GM12892 (cell line): ENCODE measurements around the gene DDX60.
"Not testable (repeated sequence)": the region's sequence is repeated elsewhere in the genome, so short reads cannot be mapped to it uniquely, and the experiment has no call there.

Experiments
- DNase-seq: peaks from one replicate; pipeline ENCODE4 v3.0.0; 2011; ENCODE audit not compliant: insufficient read length
- FAIRE-seq: peaks from 2 replicates; lab custom pipeline; 2011; peaks lifted over from hg19 to GRCh38; lab: Jason Lieb, UNC
- POLR2A ChIP-seq: IDR thresholded peaks from 2 replicates; pipeline ENCODE4 v1.6.1; 2011; ENCODE audit warnings: low read depth, low read length, control low read depth
- POLR2AphosphoS5 ChIP-seq: IDR thresholded peaks from 2 replicates; pipeline ENCODE4 v1.6.1; 2011; ENCODE audit warnings: low read depth, low read length, control low read depth
- TAF1 ChIP-seq: IDR thresholded peaks from 2 replicates; pipeline ENCODE4 v1.6.1; 2011; ENCODE audit warnings: low read depth, mild to moderate bottlenecking, control low read depth, low read length, borderline replicate concordance

The DDX60 gene

GRCh38 chr4:168241953-168242352 lies 76.6 kb downstream of the DDX60 start:
- FAIRE-seq = no peak
- no peak for TF ChIP-seq TAF1
- DNase-seq = no peak

DNA sequence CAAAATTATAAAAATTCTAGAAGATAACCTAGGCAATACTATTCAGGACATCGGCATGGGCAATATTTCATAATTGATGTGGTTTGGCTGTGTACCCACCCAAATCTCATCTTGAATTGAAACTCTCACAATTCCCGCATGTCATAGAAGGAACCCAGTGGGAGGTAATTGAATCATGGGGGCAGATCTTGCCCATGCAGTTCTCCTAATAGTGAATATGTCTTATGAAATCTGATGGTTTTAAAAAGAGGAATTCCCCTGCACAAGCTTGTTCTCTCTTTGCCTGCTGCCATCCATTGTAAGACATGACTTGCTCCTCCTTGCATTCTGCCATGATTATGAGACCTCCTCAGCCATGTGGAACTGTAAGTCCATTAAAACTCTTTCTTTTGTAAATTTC lies 77.7 kb downstream of the DDX60 start:
- FAIRE-seq = no peak
- TF ChIP-seq TAF1 = no peak
- no peak for TF ChIP-seq POLR2A
- TF ChIP-seq POLR2AphosphoS5 = no peak
- no peak for DNase-seq

DNA sequence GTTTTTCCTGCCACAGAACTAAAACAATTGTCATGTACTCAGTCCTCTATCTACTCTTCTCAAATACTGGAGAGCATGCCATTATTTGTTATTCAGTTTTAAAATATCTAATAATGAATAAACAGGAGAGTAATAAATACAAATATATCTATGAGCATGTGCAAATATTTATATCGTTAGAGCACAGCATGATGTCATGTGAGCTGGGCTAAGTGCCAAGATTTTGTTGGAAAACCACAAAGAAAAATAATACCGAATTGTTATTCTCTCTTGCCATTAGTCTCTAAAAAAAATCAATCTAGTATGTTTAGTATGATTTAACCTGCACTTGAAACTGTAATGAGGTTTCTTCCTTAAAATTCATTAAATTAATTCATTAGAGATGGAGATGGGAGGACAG lies 97.3 kb downstream of the DDX60 start:
- TF ChIP-seq POLR2A (no peak), TAF1 (no peak), POLR2AphosphoS5 (no peak)
- no peak for FAIRE-seq

DNA sequence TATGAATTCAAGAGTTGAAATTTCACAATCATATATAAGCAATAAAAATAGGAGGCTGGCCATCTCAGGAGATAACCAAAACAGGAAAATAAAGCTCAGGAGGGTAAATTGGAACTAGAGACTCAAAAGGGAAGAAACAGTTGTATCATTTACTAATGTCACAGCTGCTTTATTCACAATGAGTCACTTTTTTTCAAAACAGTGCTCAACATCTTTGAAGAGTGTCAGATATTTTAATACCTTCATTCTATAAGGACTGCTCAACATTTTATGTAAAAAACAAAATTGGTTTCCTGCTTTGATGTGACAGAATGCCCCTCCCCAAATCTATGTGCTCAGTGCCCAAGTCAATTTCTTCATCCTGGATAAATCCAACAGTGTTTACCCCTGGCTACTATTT lies 97.7 kb downstream of the DDX60 start:
- TF ChIP-seq TAF1 (no peak), POLR2AphosphoS5 (no peak), POLR2A (no peak)
- no peak for FAIRE-seq

More for the DNA sequence above, 97.3 kb downstream of the DDX60 start:
- DNase-seq = no peak

DNA sequence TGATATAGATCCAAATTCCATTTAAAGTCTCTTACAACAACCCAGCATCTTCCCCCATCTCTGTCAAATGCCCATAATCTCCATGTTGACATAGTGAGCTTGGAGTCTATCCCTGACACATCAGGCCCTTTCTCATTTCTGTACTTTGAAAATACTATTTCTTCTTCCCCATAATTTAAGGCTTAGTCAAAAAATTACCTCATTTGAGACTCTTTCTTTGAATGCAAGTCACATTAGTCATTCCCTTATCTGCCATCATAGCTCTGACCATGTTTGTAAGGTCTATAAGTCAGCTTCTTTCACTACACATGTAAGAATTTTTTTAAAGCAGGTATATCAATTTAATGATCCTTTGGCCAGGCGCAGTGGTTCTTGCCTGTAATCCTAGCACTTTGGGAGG lies 99.9 kb downstream of the DDX60 start:
- no peak for DNase-seq
- TF ChIP-seq POLR2AphosphoS5 (no peak), POLR2A (no peak), TAF1 (no peak)
- no peak for FAIRE-seq

More for the DNA sequence above, 97.7 kb downstream of the DDX60 start:
- no peak for DNase-seq

GRCh38 chr4:168213511-168213910 lies 105.0 kb downstream of the DDX60 start:
- not testable (repeated sequence) for DNase-seq, FAIRE-seq

- TF ChIP-seq POLR2AphosphoS5 (no peak), POLR2A (no peak), TAF1 (no peak)
- FAIRE-seq (no peak), DNase-seq (no peak)
These were observed 105.9 kb downstream of the DDX60 start for GRCh38 chr4:168212656-168213055.

GRCh38 chr4:168208957-168209614 lies 109.5 kb downstream of the DDX60 start:
- DNase-seq (no peak), FAIRE-seq (no peak)
- TF ChIP-seq POLR2AphosphoS5 = no peak
- TF ChIP-seq TAF1 = no peak
- no peak for TF ChIP-seq POLR2A

GRCh38 chr4:168203233-168203911 lies 115.2 kb downstream of the DDX60 start:
- FAIRE-seq (no peak), DNase-seq (no peak)
- TF ChIP-seq TAF1 (no peak), POLR2A (no peak), POLR2AphosphoS5 (no peak)

GRCh38 chr4:168200685-168201084 lies 117.9 kb downstream of the DDX60 start:
- TF ChIP-seq TAF1 (no peak), POLR2A (no peak), POLR2AphosphoS5 (no peak)
- DNase-seq = no peak
- FAIRE-seq = no peak

DNA sequence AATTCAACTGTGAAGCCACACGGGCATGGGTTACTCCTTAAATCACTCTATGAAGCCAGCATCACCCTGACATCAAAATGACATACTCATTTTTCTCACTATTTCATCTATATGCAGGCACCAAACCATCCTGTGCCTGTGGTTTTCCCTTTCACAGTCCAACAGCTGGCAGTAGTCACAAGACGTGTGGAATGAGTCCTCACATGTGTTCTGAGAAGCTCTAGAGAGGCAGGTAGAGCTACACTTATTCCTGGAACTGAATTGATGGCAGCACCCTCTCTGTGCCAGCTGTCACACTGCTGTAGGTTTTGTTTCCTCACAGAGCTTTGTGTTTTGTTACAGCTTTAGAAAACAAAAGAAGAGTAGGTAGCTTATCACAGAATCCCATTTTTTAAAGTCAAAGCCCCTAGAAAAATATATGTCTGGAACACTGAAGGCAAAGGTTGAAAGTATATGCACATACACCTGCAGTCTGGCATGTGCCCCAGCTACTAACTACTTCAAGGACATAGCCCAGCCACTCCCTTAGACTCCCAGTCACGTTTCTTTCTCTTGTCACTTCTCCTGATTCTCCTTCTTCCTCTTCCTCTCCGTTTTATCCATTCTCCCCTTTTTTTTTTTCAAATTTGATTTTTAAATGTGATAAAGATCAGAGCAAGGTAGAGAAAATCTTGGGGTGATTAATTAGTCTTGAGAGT lies 119.1 kb downstream of the DDX60 start:
- FAIRE-seq (no peak), DNase-seq (no peak)
- TF ChIP-seq TAF1 = no peak
- no peak for TF ChIP-seq POLR2AphosphoS5
- TF ChIP-seq POLR2A = no peak

- FAIRE-seq = no peak
- DNase-seq = no peak
These were observed 120.6 kb downstream of the DDX60 start for GRCh38 chr4:168197926-168198325.

DNA sequence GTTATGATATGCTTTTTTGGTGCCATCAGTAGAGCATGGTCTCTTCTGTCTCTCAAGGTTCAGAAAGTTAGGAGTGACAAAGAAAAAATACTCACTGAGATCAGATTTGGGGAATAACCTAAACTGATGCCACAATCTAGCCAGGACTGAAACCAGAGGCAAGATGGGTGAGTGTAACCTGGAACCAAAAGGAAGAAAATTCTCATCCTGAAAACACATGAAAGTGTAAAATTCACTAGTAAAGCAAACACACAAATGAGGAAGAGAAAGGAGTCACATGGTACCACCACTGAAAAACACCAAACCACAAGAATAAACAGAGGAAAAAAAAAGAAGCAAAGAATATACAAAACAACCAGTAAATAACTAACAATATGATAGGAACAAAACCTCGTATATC lies 129.8 kb downstream of the DDX60 start:
- FAIRE-seq (peak; percentile 9), DNase-seq (no peak)
- no peak for TF ChIP-seq TAF1
- no peak for TF ChIP-seq POLR2A
- TF ChIP-seq POLR2AphosphoS5 = no peak

More at GRCh38 chr4:168197926-168198325, 120.6 kb downstream of the DDX60 start:
- no peak for TF ChIP-seq POLR2A
- TF ChIP-seq TAF1 = no peak
- TF ChIP-seq POLR2AphosphoS5 = no peak
